Measurements from ENCODE around the gene VBP1.
"Not testable (repeated sequence)": the region's sequence is repeated elsewhere in the genome, so short reads cannot be mapped to it uniquely, and the experiment has no call there.

Gene VBP1

DNA sequence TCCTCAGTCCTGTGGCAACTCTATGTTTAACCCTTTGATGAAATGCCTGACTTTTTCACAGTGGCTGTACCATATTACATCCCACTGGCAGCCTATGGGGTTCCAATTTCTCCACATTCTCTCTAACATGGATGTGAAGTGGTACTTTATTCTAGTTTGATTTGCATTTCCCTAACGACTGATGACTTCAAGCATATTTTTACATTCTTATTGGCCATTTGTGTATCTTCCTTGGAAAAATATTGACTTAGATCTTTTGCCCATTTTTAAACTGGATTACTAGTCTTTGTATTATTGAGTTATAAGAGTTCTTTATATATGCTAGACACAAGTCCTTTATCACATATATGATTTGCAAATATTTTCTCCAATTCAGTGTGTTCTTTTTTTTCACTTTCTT, 50.2 kb downstream of the VBP1 start:
- DNase-seq: no peak

DNA sequence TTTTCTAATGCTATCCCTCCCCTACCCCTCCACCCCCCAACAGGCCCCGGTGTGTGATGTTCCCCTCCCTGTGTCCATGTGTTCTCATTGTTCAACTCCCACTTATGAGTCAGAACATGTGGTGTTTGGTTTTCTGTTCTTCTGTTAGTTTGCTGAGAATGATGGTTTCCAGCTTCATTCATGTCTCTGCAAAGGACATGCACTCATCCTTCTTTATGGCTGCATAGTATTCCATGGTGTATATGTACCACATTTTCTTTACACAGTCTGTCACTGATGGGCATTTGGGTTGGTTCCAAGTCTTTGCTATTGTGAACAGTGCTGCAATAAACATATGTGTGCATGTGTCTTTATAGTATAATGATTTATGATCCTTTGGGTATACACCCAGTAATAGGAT, 51.7 kb downstream of the VBP1 start:
- DNase-seq: not testable (repeated sequence)

DNA sequence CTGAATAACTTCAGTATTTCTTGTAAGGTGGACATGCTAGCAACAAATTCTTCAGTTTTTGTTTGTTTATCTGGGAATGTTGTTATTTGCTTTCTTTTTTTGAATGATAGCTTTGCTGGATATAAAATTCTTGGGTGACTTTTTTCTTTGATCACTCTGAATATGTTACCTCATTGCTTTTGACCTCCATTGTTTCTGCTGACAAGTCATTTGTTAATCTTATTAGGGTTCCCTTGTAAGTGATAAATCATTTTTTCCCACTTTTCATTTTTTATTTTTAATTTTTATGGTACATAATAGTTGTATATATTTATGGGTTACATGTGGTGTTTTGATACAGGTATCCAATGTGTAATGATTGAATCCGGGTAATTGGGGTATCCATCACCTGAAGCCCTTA, 54.7 kb downstream of the VBP1 start:
- DNase-seq: no peak

DNA sequence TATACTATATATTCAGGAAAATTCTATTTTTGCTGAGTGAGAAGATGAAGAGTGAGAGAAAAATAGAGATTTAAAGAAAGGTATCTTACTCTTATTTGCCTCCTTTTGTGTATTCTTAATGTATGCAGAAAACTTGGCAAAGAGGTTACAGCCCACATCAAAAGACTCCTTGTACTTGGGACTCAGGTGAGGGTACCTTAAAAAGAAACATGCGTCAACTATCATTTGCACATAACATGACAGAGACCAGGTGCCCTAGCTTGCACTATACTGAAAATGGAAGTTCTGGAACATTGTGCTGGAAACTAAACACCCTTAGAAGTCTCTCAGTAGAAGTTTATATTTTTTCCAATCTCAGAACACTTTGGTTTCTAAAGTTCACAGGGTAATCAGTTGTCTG, 63.6 kb downstream of the VBP1 start:
- DNase-seq: no peak

Measured in NCI-H526 treated with DMSO at 0.1 percent for 48 hours (cell line).